Upper lobe of left lung (tissue), 4 donors: Measurements from ENCODE around the gene SDK2.

Source experiments
- EP300 ChIP-seq, 4 donors: sonication (generic); formaldehyde crosslinking; IDR thresholded peaks; one replicate each; pipeline ENCODE4 v1.5.1; 2017; ENCODE audit warnings: antibody characterized with exemption in 4 of 4, control low read depth in 2 of 4
- POLR2A ChIP-seq, 4 donors: fragments of 450-650 bp; IDR thresholded peaks; one replicate each; pipeline ENCODE4 v1.5.1; 2016 to 2017; ENCODE audit warnings: antibody characterized with exemption in 4 of 4, mild to moderate bottlenecking in 2 of 4
- POLR2AphosphoS5 ChIP-seq, 2 donors: sonication (generic); formaldehyde crosslinking; IDR thresholded peaks; one replicate each; pipeline ENCODE4 v1.5.1; 2017; ENCODE audit warnings: antibody characterized with exemption in 2 of 2
- TF ChIP-seq, protein P1 (sequence below), 6 experiments: fragments of 450-650 bp in 4 of 6; fragments of 200-600 bp in 2 of 6; sonication (generic) in 2 of 6; IDR thresholded peaks; one replicate each; pipeline ENCODE4 v1.5.1; 2016 to 2019; ENCODE audit warnings: antibody characterized with exemption in 6 of 6

DNA sequence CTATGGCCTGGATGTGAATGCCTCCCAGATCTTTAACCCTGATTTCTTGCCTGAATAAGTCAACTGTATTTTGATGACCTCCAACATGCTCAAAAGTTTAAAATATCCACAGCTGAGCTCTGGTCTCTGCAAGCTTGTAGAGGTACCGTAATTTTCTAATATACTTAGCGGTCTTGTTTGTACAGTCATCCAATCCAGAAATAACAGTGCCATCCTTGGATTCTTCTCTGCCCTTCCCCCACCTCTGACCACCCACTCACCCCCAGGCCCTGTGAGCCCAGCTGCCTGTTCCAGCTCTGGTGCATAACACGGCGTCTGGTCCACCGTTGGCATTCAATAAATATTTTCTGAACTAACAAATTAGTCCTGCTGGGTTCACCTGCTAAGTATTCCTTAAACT lies 113.1 kb downstream of the SDK2 start:
- TF ChIP-seq, protein P1, sequence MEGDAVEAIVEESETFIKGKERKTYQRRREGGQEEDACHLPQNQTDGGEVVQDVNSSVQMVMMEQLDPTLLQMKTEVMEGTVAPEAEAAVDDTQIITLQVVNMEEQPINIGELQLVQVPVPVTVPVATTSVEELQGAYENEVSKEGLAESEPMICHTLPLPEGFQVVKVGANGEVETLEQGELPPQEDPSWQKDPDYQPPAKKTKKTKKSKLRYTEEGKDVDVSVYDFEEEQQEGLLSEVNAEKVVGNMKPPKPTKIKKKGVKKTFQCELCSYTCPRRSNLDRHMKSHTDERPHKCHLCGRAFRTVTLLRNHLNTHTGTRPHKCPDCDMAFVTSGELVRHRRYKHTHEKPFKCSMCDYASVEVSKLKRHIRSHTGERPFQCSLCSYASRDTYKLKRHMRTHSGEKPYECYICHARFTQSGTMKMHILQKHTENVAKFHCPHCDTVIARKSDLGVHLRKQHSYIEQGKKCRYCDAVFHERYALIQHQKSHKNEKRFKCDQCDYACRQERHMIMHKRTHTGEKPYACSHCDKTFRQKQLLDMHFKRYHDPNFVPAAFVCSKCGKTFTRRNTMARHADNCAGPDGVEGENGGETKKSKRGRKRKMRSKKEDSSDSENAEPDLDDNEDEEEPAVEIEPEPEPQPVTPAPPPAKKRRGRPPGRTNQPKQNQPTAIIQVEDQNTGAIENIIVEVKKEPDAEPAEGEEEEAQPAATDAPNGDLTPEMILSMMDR (IDR thresholded peaks at IDR 0.05): no peak
- TF ChIP-seq POLR2A (IDR thresholded peaks at IDR 0.05): no peak
- TF ChIP-seq POLR2AphosphoS5 (IDR thresholded peaks at IDR 0.05): no peak
- no peak for TF ChIP-seq EP300 (IDR thresholded peaks at IDR 0.05)
